Measurements from ENCODE around the gene TNIP2.

- no peak for TF ChIP-seq CTCF (conservative IDR thresholded peaks at IDR 0.05; ENCODE audit: low read length)
- TF ChIP-seq EZH2phosphoT487 (IDR thresholded peaks at IDR 0.05; ENCODE audit: borderline replicate concordance, low read depth, low read length), result no peak
These were observed 15.1 kb upstream of the TNIP2 start for GRCh38 chr4:2771264-2771663.
